K562 (cell line): ENCODE measurements around the gene MDM1. TPM values are rescaled to one million over a fixed set of nuclear protein-coding genes. Genes with fewer than 3 reads are reported as not detected.

Experiments used
- ATAC-seq: fragments of 200-7000 bp; cut with Tn5 transposase; 3 replicates; pipeline ENCODE4 v1.9.1; 2020; ENCODE audit warnings: moderate library complexity
- BruUV-seq: library from RNA; stranded (reverse); fragments of 400-500 nt; replicated peaks from 2 replicates; lab custom pipeline; 2021; lab: Mats Ljungman, UMichigan
- CTCF ChIA-PET: fragments of 300-600 bp; formaldehyde crosslinking; extraction: SDS; loops from one replicate; lab custom pipeline; 2021; ENCODE audit warnings: low intra/inter-chr PET ratio; lab: Yijun Ruan, JAX
- POLR2A ChIA-PET: fragments of 300-600, 350-650 bp; sonication (Branson Sonifier 250); formaldehyde crosslinking; extraction: SDS; loops from one replicate; lab custom pipeline; 2021; ENCODE audit warnings: antibody characterized with exemption, inconsistent platforms; lab: Yijun Ruan, JAX
- DNase-seq, 4 experiments: peaks; one replicate each; pipeline versions ENCODE4 v3.0.0 to v3.0.0-alpha.2; 2011 to 2018; ENCODE audit warnings: low spot score in 3 of 4, mixed read lengths in 3 of 4; ENCODE audit errors: extremely low read depth in 1 of 4
- FAIRE-seq: peaks from 2 replicates; lab custom pipeline; 2011; peaks lifted over from hg19 to GRCh38; lab: Jason Lieb, UNC
- H2AFZ ChIP-seq: 2 replicates; pipeline ENCODE4 v1.6.0; 2011; ENCODE audit warnings: low read depth, low read length, control low read depth, inconsistent platforms
- H3K27ac ChIP-seq: fragments of 200-600 bp; 3 replicates; pipeline ENCODE4 v1.8.0; 2011; ENCODE audit warnings: low read depth, mild to moderate bottlenecking, control low read depth, inconsistent platforms, low read length, moderate library complexity, mixed read lengths; ENCODE audit errors: extremely low read depth
- H3K27me3 ChIP-seq, 2 experiments: fragments of 300-600 bp in 1 of 2; 2 replicates in 1 of 2; 3 replicates in 1 of 2; pipeline versions ENCODE4 v1.6.0 to v1.8.0; 2011; ENCODE audit warnings: inconsistent platforms in 2 of 2, low read length in 2 of 2, mild to moderate bottlenecking in 1 of 2, mixed read lengths in 1 of 2, moderate library complexity in 1 of 2; ENCODE audit not compliant: control insufficient read depth in 2 of 2, insufficient read depth in 2 of 2
- H3K36me3 ChIP-seq: fragments of 300-600 bp; 3 replicates; pipeline ENCODE4 v1.8.0; 2011; ENCODE audit warnings: mild to moderate bottlenecking, low read length, inconsistent platforms; ENCODE audit not compliant: control insufficient read depth, insufficient read depth
- H3K4me1 ChIP-seq, 2 experiments: fragments of 200-600 bp in 1 of 2; replicated peaks in 1 of 2; 2 replicates in 1 of 2; 3 replicates in 1 of 2; pipeline versions ENCODE4 v1.5.1 to v1.8.0; 2011; ENCODE audit warnings: inconsistent platforms in 2 of 2, low read length in 2 of 2, mild to moderate bottlenecking in 1 of 2, mixed read lengths in 1 of 2, moderate library complexity in 1 of 2; ENCODE audit not compliant: control insufficient read depth in 2 of 2, insufficient read depth in 2 of 2
- H3K4me2 ChIP-seq: 2 replicates; pipeline ENCODE4 v1.6.1; 2011; ENCODE audit warnings: low read length, control low read depth, inconsistent platforms, mixed read lengths; ENCODE audit not compliant: insufficient read depth
- H3K4me3 ChIP-seq: fragments of 200-600 bp; sonication (generic), shearing (Covaris generic); 2 replicates; pipeline ENCODE4 v1.5.1; 2016; ENCODE audit warnings: control low read depth, inconsistent platforms
- H3K79me2 ChIP-seq: fragments of 200-600 bp; 3 replicates; pipeline ENCODE4 v1.8.0; 2011; ENCODE audit warnings: low read length, inconsistent platforms; ENCODE audit not compliant: control insufficient read depth, insufficient read depth
- H3K9ac ChIP-seq, 2 experiments: 2 replicates each; pipeline versions ENCODE4 v1.6.0 to v1.6.1; 2011; ENCODE audit warnings: low read depth in 2 of 2, low read length in 2 of 2, control low read depth in 1 of 2, inconsistent platforms in 1 of 2, mild to moderate bottlenecking in 1 of 2, mixed read lengths in 1 of 2; ENCODE audit not compliant: insufficient read depth in 1 of 2
- H3K9me1 ChIP-seq: one replicate; pipeline ENCODE4 v1.6.0; 2011; ENCODE audit warnings: inconsistent platforms, mild to moderate bottlenecking, low read length, moderate library complexity; ENCODE audit not compliant: control insufficient read depth, insufficient read depth
- H3K9me3 ChIP-seq: replicated peaks from 2 replicates; pipeline ENCODE4 v1.5.1; 2011; ENCODE audit warnings: low read depth, low read length, inconsistent platforms; ENCODE audit not compliant: control insufficient read depth, insufficient read depth
- H4K20me1 ChIP-seq: replicated peaks from 2 replicates; pipeline ENCODE4 v1.6.1; 2011; ENCODE audit warnings: low read length, inconsistent platforms, mixed read lengths; ENCODE audit not compliant: control insufficient read depth, insufficient read depth
- ATF3 ChIP-seq, 2 experiments: fragments of 450-650 bp in 1 of 2; sonication (generic) in 1 of 2; formaldehyde crosslinking in 1 of 2; IDR thresholded peaks in 1 of 2; conservative IDR thresholded peaks in 1 of 2; 2 replicates each; pipeline versions ENCODE4 v1.6.1 to v1.8.1; 2016 to 2023; ENCODE audit warnings: mild to moderate bottlenecking in 2 of 2, moderate library complexity in 2 of 2, inconsistent platforms in 1 of 2, missing genetic modification reagents in 1 of 2
- CBX8 ChIP-seq: fragments of 200-600 bp; sonication (generic); IDR thresholded peaks from 2 replicates; pipeline ENCODE4 v1.6.1; 2012; ENCODE audit warnings: borderline replicate concordance, mixed run types, low read depth, mild to moderate bottlenecking, moderate library complexity, mixed read lengths, low read length, control low read depth, inconsistent platforms; ENCODE audit not compliant: poor library complexity, severe bottlenecking; ENCODE audit errors: extremely low read depth
- CEBPB ChIP-seq: fragments of 450-650 bp; IDR thresholded peaks from 2 replicates; pipeline ENCODE4 v1.6.1; 2016; ENCODE audit warnings: missing genetic modification characterization, missing compliant biosample characterization
- CEBPG ChIP-seq, 3 experiments: fragments of 200-800 bp in 1 of 3; sonication (Bioruptor generic) in 1 of 3; sonication (generic) in 1 of 3; formaldehyde crosslinking in 1 of 3; IDR thresholded peaks in 2 of 3; conservative IDR thresholded peaks in 1 of 3; 2 replicates each; pipeline versions ENCODE4 v1.6.1 to v1.8.0; 2016 to 2022; ENCODE audit warnings: missing compliant biosample characterization in 2 of 3, missing genetic modification characterization in 2 of 3, mild to moderate bottlenecking in 1 of 3, missing genetic modification reagents in 1 of 3
- NFRKB ChIP-seq: fragments of 450-650 bp; IDR thresholded peaks from 2 replicates; pipeline ENCODE4 v1.6.1; 2016; ENCODE audit warnings: low read depth
- ZFP36 ChIP-seq: fragments of 150-350 bp; IDR thresholded peaks from 2 replicates; pipeline ENCODE4 v1.6.1; 2018; ENCODE audit warnings: low read length, low read depth; ENCODE audit not compliant: partially characterized antibody
- ZNF311 ChIP-seq: fragments of 250-450 bp; sonication (Bioruptor Pico); IDR thresholded peaks from 2 replicates; pipeline ENCODE4 v1.4.0; 2020; ENCODE audit warnings: mild to moderate bottlenecking, moderate library complexity
- WGBS: fragments of 100-300 bp; shearing (Covaris generic); methylation state at CpG from one replicate; pipeline ENCODE4 v1.1.6; 2016; ENCODE audit warnings: low coverage, mixed read lengths; ENCODE audit not compliant: insufficient coverage; ENCODE audit errors: missing lambda C conversion rate; 5-methylcytosine and 5-hydroxymethylcytosine counted together
- in situ Hi-C: fragments of 300-500 bp; cut with MboI; formaldehyde crosslinking; loops from 4 replicates; pipeline ENCODE4 v1.15.0; 2018; ENCODE audit warnings: inconsistent platforms, mixed read lengths
- intact Hi-C: fragments of 100-400 bp; cut with micrococcal nuclease; formaldehyde crosslinking; loops from 2 replicates; pipeline ENCODE4 v1.14.2; 2022
- polyA plus RNA-seq, 8 experiments: library from polyadenylated mRNA; depleted of rRNA in 4 of 8; stranded (reverse) in 5 of 8; unstranded in 3 of 8; fragments of >200 nt; fragmentation: Nextera tagmentation in 2 of 8; fragmentation: Illumina TruSeq in 1 of 8; extraction: Ambion mirVana in 2 of 8; extraction: Trizol in 1 of 8; gene quantifications; 2 replicates each; pipeline versions ENCODE4 v1.2.1 to v1.2.3, GENCODE V29; 2011 to 2014; ENCODE audit warnings: inconsistent platforms in 1 of 8, missing spikeins in 1 of 8
- total RNA-seq, 7 experiments: library from RNA; depleted of rRNA in 6 of 7; stranded (reverse); fragments of >200 nt in 6 of 7; fragmentation: Illumina TruSeq in 2 of 7; extraction: Trizol in 2 of 7; gene quantifications; 2 replicates each; pipeline versions ENCODE4 v1.2.1 to v1.2.3, GENCODE V29; 2011 to 2021; ENCODE audit warnings: low replicate concordance in 1 of 7

The MDM1 gene
- total and polyA plus RNA-seq, 9 of the 15 experiments (the other 6 are each of a cell fraction or from before 2014, with no cell fraction given), result 7.5 to 16.8 (median 13.1) TPM

- FAIRE-seq, result no peak
These were observed 55.7 kb downstream of the MDM1 start for GRCh38 chr12:68276402-68276930.

More at GRCh38 chr12:68276402-68276930, 55.7 kb downstream of the MDM1 start:
- 4% methylated on average over 6 of the region's 6 CpGs for WGBS
- ATAC-seq (no peak), DNase-seq (no peak)
- Histone ChIP-seq H2AFZ (no peak overlapping the region), H3K4me3 (no peak overlapping the region), H3K4me1 (peaks cover 0 to 6% of the 10 kb centered on the region in 2 experiments; a peak in 2 of 5 replicates), H3K27ac (no peak overlapping the region), H3K36me3 (no peaks in the 10 kb centered on the region), H3K9me3 (no peaks in the 10 kb centered on the region), H3K79me2 (no peaks in the 10 kb centered on the region), H4K20me1 (no peaks in the 10 kb centered on the region), H3K9ac (no peak overlapping the region), H3K27me3 (peaks cover 9 to 27% of the 10 kb centered on the region in 2 experiments), H3K4me2 (no peak overlapping the region), H3K9me1 (no peaks in the 10 kb centered on the region)
- in situ Hi-C loops, result no loop called here
- ChIA-PET POLR2A (interaction anchor here (0.7 kb wide), 1 partner anchor 8 kb away, joined by 3 read pairs; no protein-coding TSS in a partner anchor), CTCF (no interaction called here)
- intact Hi-C loops, result no loop called here
- TF ChIP-seq CBX8, result peak; percentile 1
- TF ChIP-seq ZFP36, result peak; percentile 2
- TF ChIP-seq NFRKB, result no peak
- TF ChIP-seq CEBPG (CRISPR knock-in tag; IDR thresholded peaks at IDR 0.05), result no peak
- TF ChIP-seq CEBPG (tag; conservative IDR thresholded peaks at IDR 0.05 in 1 of 2, IDR thresholded peaks at IDR 0.05 in 1 of 2), result peak; percentile 22 to 28; a peak in 1 of 4 replicates
- TF ChIP-seq ATF3 (IDR thresholded peaks at IDR 0.05), result no peak
- no peak for TF ChIP-seq ATF3 (CRISPR knock-in tag; conservative IDR thresholded peaks at IDR 0.05)
- 0 out of 2 replicates have a peak, but pooled peaks have one; percentile 24 for TF ChIP-seq CEBPB (tag)
- no peak for TF ChIP-seq ZNF311 (CRISPR knock-in tag)
- no TSS peak for BruUV-seq
